ENCODE data around the gene UBE2L3.

- TF ChIP-seq EZH2 (IDR thresholded peaks at IDR 0.05; ENCODE audit: borderline replicate concordance, low read depth, low read length, severe bottlenecking) = no peak
- no peak for TF ChIP-seq CTCF (IDR thresholded peaks at IDR 0.05; ENCODE audit: borderline replicate concordance, extremely low read depth, low read length, poor library complexity, severe bottlenecking)
These were observed 11.9 kb downstream of the UBE2L3 start for GRCh38 chr22:21579474-21579851.
